GM18505 (cell line): ENCODE measurements around the gene RAP1GAP2.
"Not testable (repeated sequence)": the region's sequence is repeated elsewhere in the genome, so short reads cannot be mapped to it uniquely, and the experiment has no call there.

Source experiments
- ATAC-seq: cut with Tn5 transposase; IDR thresholded peaks from one replicate; pipeline ENCODE4 v1.9.1; 2021; ENCODE audit not compliant: unreplicated experiment
- POLR2A ChIP-seq: IDR thresholded peaks from 4 replicates; pipeline ENCODE4 v1.6.1; 2011; ENCODE audit warnings: borderline replicate concordance; ENCODE audit not compliant: insufficient read depth, insufficient read length; ENCODE audit errors: extremely low read depth

The RAP1GAP2 gene

DNA sequence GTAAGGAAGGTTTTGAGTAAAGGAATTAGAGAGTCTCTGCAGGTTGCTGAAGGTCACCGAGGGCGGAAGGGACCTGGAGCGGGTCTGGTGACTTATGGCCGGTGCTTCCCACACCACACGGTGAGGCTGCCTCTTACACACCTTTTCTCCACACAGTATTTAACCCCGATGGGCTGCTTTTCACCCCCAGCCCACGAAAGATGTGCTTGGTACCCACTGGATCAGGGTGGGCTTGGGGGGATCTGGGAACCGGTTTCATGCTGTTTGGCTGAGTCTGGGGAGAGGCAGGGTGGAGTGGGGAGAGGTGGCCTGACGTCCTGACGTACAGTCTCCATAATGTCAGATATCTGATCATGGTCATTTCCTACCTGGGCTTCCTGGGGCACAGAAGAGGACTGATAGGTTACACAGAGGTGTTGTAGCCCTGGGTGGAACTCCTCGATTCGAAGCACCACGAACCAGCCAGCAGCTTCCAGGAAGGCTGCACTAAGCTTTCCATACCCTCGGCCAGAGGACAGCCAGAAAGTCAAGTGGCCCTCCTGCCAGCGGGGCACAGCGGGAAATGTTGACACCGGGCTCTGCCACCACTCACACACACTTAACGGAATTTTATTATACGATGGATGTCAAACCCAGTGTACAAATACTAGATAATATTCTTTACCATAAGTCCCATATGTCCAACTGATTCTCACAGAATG, 233.1 kb downstream of the RAP1GAP2 start:
- no peak for TF ChIP-seq POLR2A
- ATAC-seq, result no peak

DNA sequence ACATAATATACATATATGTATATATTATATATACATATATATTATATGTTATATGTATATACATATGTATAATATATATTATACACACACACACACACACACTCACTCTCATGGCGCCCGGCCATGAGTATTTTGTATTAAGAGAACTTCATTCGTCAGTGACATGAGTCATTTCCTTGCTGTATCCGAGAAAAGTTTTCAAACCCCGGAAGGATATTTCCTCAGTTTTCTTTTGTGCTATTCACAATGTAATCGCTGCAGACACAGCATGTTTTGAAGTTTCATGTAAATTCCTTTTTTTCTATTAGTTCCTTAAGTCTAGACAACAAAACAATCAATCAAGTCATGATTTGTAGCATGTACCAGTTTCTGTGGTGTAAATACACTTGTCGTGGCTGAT, 233.9 kb downstream of the RAP1GAP2 start:
- no peak for ATAC-seq

DNA sequence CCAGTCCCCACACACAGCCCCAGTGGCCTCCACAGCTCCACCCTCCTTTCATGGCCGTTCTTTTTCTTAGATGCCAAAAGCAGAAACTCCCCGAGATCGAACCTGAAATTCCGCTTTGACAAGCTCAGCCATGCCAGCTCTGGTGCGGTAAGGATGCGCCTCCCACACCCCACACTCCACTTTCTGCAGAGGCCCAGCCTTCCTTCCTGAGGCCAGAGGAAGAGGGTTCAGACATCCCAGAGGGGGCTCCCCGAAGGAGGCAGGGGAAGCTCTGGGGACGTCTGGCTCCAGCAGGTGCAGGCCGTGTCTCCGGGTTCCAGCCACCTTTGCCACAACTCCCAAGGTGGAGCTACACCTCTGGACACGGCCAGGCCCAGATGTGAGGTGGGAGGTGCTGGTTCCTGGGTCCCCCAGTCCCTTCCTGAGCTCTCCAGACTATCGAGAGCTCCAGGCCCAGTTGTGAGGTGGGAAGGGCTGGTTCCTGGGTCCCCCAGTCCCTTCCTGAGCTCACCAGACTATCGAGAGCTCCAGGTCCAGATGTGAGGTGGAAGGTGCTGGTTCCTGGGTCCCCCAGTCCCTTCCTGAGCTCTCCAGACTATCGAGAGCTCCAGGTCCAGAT, 234.7 kb downstream of the RAP1GAP2 start:
- not testable (repeated sequence) for ATAC-seq

More for the DNA sequence above, 233.9 kb downstream of the RAP1GAP2 start:
- TF ChIP-seq POLR2A, result no peak

DNA sequence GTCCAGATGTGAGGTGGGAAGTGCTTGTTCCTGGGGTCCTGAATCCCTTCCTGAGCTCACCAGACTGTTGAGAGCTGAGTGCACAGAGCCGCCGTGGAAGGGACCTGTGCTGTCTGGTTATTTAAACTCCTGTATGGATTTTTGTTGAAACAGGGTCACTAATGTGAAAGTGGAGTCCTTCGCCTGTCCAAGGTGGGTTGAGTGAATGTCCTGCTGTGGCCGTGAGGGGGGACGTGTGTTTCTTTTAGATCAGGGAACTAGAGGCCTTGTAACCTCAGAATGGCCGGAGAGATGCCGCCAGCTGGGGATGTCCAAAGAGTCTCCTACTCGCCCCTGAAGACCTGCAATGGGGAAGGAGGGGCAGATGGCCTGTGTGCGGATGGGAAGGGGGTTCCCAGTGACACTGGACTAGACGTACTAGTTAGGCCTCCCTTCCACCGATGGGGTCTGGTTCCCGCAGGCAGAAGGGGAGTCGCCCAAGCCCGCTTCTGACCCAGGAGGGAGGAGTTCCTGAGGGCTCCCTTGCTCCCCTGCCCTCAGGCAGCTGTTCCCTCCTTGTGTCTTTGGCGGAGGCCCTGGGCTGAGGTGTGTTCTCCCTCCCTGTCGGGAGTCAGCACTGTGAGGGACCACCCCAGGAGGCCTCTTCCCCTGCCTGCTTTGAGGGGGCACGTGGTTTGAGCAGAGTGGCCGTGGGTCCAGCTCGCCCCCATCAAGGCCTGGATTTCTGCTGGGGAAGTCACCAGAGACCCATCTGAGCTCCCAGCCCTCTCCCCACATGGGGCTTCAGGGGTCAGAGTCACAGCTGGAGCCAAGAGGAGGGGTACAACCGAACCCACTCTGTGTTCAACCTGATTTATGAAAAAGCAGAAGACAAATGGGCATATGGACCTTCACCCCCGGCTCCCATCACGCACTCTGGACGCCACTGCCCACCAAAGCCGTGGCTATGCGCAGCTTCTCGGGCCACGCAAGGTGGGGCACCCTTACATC, 236.3 kb downstream of the RAP1GAP2 start:
- no peak for ATAC-seq
- TF ChIP-seq POLR2A, result no peak

DNA sequence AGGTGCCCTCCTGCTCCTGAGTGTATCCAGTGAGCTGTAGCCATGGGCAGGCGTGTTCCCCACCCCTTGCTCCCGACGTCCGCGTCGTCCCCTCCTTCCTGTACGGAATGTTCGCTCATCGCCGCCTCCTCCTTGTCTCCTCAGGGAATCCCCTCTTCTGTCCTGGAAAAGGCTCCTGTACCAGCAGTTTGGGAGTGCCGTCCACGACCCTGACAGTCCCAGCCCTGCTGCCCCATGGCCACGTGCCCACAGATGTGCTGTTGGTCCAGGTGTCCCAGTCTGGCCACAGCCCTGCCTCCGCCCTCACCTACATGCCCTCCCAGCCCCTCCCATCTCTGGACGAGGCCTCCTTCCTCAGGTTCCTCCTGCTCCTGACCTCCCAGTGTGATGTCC, 237.0 kb downstream of the RAP1GAP2 start:
- TF ChIP-seq POLR2A, result no peak
- ATAC-seq, result no peak

DNA sequence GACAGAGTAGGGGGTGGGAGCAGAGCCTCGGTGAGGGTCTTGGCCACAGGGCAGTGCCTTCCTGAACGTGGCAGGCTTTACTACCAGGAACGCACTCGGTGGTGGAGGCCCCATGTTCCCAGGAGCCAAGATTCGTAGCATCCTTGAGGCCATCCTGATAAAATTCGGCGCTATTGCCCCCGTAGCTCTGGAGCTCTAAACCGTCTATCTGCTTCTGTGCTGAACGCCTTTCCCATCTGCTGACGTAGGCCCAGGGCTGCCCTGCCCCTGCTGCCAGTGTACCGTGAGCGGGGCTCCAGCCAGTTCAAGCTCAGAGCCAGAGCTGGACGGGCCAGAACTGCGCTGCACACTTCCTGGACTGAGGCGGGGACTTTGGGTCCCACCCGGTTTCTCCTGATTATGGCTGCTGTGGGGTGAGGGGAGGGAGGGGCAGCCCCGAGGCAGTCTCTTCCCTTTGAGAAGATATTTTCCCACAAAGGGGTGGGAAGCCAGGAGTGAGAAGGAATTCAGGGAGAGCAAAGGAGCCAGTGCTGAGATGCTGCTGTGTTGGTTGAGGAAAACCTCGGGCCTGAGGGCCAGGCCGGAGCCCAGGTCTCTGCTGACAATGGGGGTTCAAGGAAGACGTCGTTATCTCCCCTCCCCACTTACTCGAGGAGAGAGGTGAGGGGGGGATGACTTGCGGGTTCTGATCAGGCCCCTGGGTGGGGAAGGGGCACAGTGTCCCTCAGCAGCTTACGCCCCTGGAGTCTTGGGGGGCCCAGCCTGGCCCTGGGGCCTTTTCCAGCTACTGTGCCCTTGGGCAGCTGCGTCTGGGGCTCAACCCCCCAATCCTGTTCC, 237.7 kb downstream of the RAP1GAP2 start:
- no peak for TF ChIP-seq POLR2A
- ATAC-seq, result no peak

DNA sequence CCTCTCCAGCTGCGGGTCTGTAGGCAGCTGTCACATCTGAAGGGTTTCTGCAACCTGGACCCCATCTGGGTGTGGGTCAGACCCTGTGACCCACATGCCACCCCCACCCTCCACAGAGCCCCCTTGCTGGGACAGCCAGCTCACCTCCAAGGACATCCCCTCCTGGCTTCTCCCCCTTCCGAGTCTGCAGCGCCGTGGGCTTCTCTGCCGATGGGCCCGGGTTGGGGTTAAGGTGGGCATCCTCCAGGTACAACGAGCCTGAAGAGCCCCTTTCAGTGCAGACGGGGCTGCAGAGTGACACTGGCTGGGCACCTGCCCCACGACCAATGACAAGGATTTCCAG, 238.3 kb downstream of the RAP1GAP2 start:
- TF ChIP-seq POLR2A, result no peak
- ATAC-seq, result no peak

DNA sequence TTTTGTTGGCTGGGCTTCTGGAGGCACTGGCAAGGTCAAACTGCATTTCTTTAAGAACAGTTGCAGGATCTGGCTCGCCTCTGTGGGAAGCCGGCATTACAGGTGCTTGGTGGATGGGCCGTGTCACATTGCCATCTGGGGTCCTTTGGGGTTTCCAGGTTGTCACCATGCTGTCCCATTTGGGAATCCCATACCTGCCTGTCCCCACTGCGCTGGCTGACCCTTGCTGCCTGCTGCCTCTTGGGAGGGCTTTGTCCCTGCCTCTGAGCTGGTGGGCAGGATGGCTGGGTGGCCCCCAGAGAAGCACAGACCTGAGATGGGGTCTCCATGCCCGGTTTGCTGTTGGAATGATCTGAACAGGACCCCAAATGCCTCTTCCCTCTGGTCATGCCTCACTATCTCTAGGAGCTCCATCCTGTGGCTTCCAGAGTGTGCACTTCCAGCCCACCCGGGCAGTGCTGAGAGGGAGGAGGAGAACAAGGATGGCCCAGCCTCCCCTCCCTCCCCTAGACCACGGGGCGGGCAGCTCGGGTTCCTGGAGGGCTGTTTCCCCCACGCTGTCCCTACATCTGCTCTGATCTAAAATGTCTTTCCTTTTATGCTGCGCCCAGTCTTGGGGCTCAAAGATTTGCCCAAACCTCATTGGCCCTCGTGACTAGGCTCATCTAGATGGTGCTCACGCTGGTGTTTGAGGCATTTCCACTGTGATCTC, 239.2 kb downstream of the RAP1GAP2 start:
- ATAC-seq, result no peak
- TF ChIP-seq POLR2A, result no peak

DNA sequence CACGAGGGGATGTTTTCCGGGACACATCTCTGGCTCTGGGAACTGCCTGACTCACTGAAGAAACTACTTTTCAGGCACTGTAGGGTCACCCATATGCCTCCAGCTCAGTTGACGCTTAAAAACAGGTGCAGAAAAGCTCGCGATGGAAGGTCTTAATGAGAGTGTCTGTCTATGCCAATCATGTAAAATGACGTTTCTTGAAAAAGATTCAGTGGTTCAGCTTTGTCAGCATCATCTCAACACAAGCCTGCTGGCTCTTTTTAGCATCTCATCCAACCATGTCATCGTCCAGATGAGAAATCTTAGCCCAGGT, 239.7 kb downstream of the RAP1GAP2 start:
- TF ChIP-seq POLR2A, result no peak
- no peak for ATAC-seq

DNA sequence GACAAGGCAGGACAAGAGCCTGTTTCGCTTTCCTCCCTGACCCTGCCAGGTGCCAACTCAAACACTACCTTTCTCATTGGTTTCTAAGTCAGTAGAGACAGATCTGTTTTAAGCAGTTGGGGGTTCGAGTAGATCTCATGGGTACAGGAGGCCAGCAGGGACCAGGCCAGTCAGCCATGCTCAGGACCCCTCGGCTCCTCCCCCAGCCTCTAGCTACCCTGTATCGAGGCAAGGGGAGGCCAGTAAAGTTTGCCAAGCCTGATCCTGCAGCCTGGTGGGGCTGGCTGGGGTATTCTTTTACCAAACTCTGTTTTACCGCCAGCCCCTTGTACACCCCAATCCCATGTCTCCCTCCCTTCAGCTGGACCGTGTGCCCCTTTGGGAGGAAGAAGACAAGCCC, 240.6 kb downstream of the RAP1GAP2 start:
- no peak for TF ChIP-seq POLR2A
- ATAC-seq, result no peak

DNA sequence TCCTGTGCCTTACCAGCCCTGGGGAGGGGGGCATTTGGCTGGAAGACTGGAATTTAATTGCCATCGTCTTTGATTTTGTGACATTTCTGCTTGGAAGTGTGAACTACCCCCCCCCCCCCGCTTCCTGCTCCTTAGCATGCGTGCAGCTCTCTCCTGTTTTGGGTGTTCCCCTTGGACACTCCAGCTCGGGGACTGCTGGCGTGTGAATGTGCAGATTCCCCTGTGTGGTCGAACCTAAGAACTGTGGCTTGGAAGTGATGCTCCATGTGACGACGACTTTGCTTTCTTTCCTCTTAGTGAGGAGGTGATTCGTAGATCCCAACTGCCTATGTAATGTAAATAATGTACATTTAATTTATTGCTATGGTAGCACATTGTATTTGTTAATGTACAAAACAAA, 241.0 kb downstream of the RAP1GAP2 start:
- TF ChIP-seq POLR2A, result no peak
- no peak for ATAC-seq

DNA sequence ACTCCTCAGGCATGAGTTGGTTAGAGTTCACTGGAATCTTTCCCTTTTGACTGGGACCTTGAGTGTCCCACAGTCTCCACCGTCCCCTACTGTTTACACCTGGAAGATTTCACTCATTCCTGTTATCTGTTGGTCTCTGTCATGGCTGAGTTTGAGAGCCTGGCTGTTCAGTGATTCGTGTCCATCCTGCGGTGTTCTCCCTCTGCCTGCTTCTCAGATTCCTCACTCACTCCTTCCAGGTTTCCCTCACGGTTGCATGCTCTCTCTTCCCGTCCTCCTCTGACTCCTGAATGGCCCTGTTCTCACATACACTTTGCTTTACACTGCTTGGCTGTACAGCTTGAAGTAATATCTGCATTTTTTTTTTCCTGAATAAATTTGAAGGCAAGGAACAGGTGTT, 242.7 kb downstream of the RAP1GAP2 start:
- TF ChIP-seq POLR2A, result no peak
- ATAC-seq, result no peak
